ENCODE results near the gene ZFPM1.
A peak's percentile ranks its signal among the peaks of the same experiment; 100 is the strongest.

ZFPM1 gene

DNA sequence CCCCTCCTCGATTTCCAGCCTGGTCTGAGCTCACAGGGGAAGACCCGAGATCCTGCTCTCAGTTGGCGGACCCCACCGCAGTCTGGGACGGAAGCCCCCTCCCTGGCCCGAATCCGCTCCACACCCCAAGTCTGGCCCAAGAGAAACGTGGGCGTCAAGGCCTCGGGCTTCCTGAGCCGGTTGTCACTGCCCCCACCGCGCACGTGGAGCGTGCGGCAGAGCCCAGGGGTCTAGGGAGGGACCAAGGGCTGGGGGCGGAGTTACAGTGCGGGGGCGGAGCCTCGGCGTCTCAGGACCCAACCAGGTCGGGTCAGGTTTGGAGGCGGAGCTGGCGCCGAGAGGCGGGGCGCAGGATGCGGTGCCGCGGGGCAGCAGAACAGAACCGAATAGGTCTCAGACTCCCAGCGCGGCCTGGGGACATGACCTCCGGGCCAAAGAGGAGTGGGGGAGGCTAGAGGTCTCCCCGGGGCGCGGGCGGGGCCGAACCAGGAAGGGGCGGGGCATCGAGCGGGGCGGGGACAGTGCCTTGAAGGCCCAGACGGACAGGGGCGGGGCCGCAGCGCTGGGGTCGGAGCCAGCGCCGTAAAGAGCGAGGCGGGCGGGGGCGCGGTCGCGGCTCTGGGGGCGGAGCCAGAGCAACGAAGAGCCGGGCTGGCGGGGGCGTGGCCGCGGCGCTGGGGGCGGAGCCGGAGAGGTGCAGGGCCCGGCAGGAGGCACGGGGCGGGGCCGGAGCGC, 431 bp upstream of the ZFPM1 start:
- peak; percentile 19 for DNase-seq

DNA sequence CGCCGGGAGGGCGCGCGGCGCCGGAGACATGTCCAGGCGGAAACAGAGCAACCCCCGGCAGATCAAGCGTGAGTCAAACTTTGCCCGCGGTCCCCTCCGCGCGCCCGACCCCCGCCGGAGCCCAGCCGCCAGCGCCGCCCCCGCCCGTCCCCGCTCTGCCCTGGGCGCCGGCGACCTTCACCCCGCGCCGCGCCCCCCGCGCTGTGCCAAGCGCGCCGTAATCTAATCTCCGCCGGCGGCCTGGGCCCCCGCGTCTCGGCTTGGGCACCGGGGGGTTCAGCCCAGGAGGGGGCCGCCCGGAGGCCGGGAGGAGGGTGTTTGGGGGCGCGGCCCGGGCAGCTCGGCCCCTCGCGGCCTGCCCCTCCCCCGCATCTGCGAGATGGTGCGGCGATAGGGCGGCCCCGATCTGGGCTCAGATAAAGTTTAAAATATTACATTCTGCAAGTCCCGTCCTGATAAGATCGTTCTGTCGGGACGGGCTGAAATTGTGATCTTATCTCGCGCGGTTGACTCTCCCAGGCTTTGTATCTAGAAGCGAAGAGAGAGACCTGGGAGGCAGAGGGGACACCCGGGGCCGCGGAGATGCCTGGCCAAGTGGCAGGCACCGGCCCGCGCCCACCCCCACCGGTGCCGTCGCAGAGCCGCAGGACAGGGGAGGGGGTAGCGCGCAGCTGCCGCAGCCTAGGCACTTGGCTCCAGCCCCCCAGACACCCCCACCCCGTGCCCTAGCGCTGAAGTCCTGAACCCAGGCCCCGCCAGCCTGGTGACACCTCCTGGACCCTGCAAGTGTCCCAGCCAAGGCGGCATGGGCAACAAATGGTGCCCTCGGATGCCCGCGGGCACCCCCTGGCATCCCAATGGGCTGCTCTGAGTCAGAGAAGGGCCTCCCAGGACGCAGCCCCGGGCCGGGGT, 787 bp downstream of the ZFPM1 start:
- DNase-seq: no peak

- DNase-seq: no peak
Observed at GRCh38 chr16:88454523-88454947, 1.5 kb downstream of the ZFPM1 start.

- no peak for DNase-seq
Observed at GRCh38 chr16:88455610-88456355, 2.7 kb downstream of the ZFPM1 start.

DNA sequence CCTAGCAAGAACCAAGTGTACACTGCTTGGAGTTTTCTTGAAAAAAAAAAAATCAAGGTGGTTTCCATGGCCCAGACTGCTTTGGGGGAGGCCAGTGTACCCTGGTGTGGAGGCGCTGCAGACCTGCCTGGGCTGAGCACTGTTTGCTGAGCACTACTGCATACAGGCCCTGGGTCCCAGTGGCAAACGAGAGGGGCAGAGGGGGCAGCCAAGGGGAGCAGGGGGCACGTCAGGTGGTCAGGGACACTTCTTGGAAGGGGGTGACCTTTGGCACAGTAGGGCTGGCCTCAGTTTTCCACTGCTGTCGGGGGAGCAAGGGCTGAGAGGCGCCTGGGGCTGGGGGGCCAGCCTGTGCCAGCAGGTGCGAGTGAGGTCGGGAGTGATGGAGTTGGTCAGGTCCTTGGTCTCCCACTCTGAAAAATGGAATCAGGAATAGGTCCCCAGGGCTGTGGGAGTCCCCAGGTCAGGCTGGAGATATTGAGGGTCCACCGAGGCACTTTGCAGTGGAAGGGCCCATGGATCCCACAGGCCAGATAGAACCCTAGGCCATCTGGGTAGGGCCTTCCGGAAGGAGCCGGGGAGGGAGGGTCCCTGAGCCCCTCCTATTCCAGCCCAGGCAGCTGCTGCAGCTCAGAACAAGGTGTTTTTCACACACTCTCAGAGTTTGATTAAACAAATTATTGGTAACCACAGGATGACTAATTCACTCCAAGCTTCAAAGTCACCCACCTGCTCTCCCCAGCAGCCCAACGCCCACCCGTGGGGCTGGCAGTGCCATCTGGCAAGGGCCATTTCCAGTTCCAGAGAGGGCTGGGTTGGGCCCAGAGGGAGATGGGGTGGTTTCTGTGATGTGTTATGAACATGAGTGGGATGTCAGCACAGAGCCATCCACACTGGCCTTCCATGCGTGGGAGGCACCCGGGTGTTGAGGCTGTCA, 3.5 kb downstream of the ZFPM1 start:
- no peak for DNase-seq

GRCh38 chr16:88458039-88458772, 5.1 kb downstream of the ZFPM1 start:
- no peak for DNase-seq

DNA sequence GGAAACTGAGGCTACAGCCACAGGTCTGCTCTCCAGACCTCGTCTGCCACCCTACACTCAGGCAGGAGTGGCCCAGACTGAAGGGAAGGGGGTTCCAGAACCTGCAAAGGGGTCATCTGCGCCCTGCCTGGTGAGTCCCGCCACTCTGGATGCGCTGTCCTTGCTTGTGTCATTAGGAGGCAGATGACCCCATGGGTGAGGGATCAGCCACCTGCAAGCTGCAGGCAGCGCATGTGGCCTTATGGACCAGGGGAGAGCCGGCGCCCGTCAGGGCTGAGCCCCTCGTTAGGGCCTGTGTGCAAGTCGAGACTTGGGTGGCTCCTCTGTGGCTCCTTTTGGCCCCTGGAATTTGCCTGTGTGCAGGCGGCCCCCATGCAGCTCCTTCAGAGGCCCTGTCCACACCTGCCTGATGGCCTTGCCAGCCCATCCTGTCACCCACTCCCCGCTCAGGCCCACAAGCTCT, 5.7 kb downstream of the ZFPM1 start:
- no peak for DNase-seq

GRCh38 chr16:88459366-88460073, 6.4 kb downstream of the ZFPM1 start:
- no peak for DNase-seq

GRCh38 chr16:88460496-88461330, 7.6 kb downstream of the ZFPM1 start:
- no peak for DNase-seq

DNA sequence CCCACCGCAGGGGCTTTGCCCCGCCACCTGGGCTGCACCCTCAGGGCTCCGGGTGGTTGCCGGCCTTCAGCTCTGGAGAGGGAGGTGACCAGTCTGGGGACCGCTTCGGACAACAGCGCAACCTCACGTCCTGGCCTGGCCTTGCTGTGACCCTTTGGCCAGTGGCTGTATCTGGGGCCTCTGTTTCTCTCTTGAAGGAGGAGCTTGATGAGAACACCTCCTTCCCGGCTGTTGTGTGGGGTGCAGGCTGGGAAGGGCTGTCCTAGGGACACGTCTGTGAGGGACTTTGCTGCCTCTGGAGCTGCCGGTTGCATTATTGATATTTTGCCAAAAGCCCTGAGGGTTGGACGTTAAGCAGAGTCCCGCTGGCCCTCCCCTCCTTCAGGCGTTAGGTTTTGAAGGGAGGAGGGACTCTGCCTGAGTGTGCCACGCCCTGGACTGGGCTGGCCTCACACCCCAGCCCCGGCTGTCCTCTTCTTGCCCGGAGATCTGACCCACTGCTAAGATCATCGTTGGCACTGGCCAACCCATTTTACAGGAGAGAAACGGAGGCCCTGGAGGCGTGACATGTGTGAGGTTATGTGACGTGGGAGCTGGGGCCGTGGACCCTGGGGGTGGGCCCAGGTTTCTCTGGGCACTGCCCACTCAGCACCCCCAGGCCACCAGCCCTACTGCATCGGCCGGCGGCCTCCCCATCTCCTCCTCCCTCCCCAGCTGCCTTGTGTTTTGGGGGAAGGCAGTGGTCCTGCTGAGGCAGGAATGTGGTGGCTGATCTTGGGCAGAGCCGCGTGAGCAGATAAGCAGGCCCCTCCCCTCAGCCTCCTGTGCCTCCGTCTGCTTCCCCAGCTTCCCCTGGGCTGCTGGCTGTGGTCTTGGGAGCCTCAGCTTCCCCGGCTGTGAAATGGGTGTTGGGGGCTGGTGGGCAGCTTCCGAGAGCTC, 8.5 kb downstream of the ZFPM1 start:
- no peak for DNase-seq

DNA sequence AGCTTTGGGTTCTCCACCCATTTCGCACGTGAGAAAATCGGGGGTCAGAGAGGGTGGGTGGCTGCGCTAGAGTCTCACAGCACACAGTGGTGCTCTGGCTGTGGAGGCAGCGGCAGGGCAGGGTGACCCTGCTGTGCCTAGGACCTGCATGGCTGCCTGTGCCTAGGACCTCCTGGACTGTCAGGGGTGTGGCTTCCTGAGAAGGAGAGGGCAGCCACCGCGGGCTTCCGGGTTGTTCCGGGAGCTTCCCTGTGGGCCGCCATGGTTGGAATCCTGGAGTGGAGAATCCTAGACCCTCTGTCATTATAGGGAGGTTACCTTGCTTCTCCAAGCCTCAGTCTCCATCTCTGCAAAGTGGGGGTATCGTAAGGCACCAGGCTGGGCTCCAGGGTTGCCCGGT, 9.3 kb downstream of the ZFPM1 start:
- no peak for DNase-seq

- DNase-seq: no peak
Observed at GRCh38 chr16:88463411-88463810, 10.3 kb downstream of the ZFPM1 start.

DNA sequence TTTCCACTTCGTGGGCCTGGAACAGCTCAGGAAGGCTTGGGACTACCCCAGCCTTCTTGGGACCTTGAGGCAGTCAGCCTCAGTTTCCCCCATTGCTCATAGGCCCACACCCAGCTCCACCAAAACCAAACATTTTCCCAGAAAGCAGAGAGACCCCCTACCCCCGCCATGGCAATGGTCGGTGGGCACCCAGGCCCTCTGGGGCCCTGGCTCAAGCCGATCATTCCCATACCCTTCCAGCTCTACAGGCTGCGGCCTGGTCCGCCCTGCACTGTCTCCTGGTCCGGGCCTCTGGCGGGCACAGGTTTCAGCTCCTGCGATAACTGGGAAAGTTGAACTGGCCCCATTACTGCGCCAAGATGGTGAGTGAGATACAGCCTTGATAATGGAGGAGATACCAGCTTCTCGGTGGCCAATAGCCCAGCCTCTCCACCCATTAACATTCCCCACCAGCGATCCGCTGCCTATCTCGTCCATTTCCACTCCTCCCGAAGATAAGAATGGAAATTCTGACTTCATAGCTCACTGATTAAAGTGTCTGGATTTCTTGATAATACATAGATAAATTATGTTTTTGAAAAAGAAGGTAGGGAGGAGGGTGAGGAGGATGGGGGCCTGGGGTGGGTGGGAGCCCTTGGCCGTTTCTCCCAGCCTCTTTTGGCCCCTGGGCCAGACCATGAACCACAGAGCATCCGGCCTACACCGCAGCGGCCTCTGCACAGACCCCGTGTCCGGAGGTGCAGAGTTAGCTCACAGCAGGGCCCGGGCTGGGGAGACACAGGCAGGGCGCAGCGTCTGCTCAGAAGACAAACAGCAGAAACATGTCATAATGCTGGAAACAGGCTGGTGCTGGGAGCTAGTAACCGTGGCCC, 11.6 kb downstream of the ZFPM1 start:
- DNase-seq: no peak

- no peak for DNase-seq
Observed at GRCh38 chr16:88465387-88465983, 12.4 kb downstream of the ZFPM1 start.

DNA sequence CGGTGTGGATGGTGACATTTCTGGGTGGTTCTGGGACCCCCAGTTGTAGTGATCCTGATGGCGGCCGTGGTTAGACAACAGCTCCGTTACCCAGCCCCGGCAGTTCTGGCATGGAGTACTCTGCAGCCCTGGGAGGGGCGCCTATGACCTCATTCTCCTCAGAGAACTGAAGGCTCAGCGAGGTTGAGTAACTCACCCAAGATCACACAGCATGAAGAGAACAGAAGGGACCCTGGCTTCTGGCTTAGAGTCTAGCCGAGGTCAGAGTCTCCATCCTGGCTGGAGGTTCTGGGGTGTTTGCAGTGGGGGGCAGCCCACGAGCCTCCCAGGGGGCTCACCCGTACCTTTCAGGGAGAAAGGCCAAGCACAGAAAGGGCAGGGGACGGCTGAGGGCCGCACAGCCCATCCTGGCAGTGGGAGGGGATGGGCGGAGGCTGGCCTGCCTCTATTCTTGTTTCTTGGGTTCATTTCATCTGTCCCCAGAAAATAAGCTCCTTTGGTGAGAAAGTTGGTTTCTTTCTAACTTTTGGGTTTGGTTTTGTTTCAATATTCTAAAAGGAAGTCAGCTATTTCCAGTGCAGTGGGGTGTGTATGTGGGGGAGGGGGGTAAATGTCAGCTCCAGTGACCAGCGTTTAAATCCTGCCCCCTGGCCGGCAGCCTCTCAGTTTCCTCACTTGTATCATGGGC, 13.2 kb downstream of the ZFPM1 start:
- no peak for DNase-seq

- DNase-seq: no peak
Observed at GRCh38 chr16:88466949-88467348, 13.9 kb downstream of the ZFPM1 start.

DNA sequence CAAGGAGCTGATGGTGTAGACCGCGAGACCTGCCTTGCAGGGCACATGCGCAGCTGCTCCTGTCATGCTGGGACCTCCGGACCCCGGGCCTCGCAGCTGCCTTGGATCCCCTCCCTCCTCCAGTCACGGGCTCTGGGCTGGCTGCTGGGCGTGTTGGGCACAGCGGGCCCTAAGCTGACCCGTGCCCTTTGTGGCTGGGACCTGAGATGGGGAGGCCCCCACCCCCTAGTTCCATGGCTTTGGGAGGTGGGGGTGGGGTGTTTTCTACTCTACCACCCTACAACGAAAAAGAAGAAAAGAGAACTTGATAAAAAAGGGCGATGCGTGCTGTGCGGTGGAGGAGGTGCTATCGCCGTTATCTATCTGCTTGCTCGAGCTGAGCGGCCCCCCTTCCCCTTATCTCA, 14.5 kb downstream of the ZFPM1 start:
- no peak for DNase-seq

Measured in NCI-H2029 treated with DMSO at 0.1 percent for 48 hours (cell line).